WERI-Rb-1 (cell line): ENCODE measurements around the gene PIP4K2A.

ENCODE experiments used
- DNase-seq: peaks from one replicate; pipeline ENCODE4 v3.0.0-alpha.2; 2020
- H3K27ac ChIP-seq: fragments of 250-450 bp; sonication (Bioruptor Pico); 2 replicates; pipeline ENCODE4 v1.5.1; 2020; ENCODE audit warnings: mild to moderate bottlenecking, moderate library complexity
- H3K27me3 ChIP-seq: fragments of 250-450 bp; sonication (Bioruptor Pico); 2 replicates; pipeline ENCODE4 v1.5.1; 2021; ENCODE audit warnings: mild to moderate bottlenecking, low read depth, moderate library complexity; ENCODE audit not compliant: insufficient read depth, severe bottlenecking
- H3K36me3 ChIP-seq: fragments of 250-450 bp; sonication (Bioruptor Pico); 2 replicates; pipeline ENCODE4 v1.5.1; 2020; ENCODE audit warnings: mild to moderate bottlenecking, moderate library complexity
- H3K4me3 ChIP-seq: 2 replicates; pipeline ENCODE4 v1.5.1; 2011; ENCODE audit warnings: low read depth, mild to moderate bottlenecking, control low read depth, low read length
- H3K9me3 ChIP-seq: fragments of 250-450 bp; sonication (Bioruptor Pico); 2 replicates; pipeline ENCODE4 v1.5.1; 2021; ENCODE audit warnings: mild to moderate bottlenecking, moderate library complexity; ENCODE audit not compliant: severe bottlenecking
- CTCF ChIP-seq: IDR thresholded peaks from 2 replicates; pipeline ENCODE4 v1.5.1; 2011; ENCODE audit warnings: low read depth, mild to moderate bottlenecking, control low read depth, inconsistent platforms, low read length

PIP4K2A gene

GRCh38 chr10:22638863-22639262 lies 75.5 kb downstream of the PIP4K2A start:
- no peak overlapping the region for H3K4me3 ChIP-seq
- no peaks in the 10 kb centered on the region for H3K9me3 ChIP-seq
- no peak for DNase-seq
- H3K27me3 ChIP-seq = no peaks in the 10 kb centered on the region
- no peaks in the 10 kb centered on the region for H3K36me3 ChIP-seq
- H3K27ac ChIP-seq = no peak overlapping the region
- TF ChIP-seq CTCF = no peak

GRCh38 chr10:22637491-22637890 lies 76.9 kb downstream of the PIP4K2A start:
- DNase-seq = no peak
- Histone ChIP-seq H3K27ac (no peak overlapping the region), H3K9me3 (no peaks in the 10 kb centered on the region), H3K4me3 (no peak overlapping the region), H3K27me3 (no peaks in the 10 kb centered on the region), H3K36me3 (no peaks in the 10 kb centered on the region)
- TF ChIP-seq CTCF = no peak

- TF ChIP-seq CTCF = no peak
- no peaks in the 10 kb centered on the region for H3K27me3 ChIP-seq
- H3K27ac ChIP-seq = no peak overlapping the region
- DNase-seq = no peak
- H3K9me3 ChIP-seq = no peaks in the 10 kb centered on the region
- no peaks in the 10 kb centered on the region for H3K36me3 ChIP-seq
- H3K4me3 ChIP-seq = no peak overlapping the region
Observed at GRCh38 chr10:22635650-22636049, 78.7 kb downstream of the PIP4K2A start.

- no peak overlapping the region for H3K27ac ChIP-seq
- TF ChIP-seq CTCF = no peak
- H3K27me3 ChIP-seq = no peaks in the 10 kb centered on the region
- DNase-seq = no peak
- H3K9me3 ChIP-seq = no peaks in the 10 kb centered on the region
- H3K4me3 ChIP-seq = no peak overlapping the region
- H3K36me3 ChIP-seq = no peaks in the 10 kb centered on the region
Observed at GRCh38 chr10:22634606-22635459, 79.5 kb downstream of the PIP4K2A start.

GRCh38 chr10:22634093-22634492 lies 80.3 kb downstream of the PIP4K2A start:
- no peak for DNase-seq
- Histone ChIP-seq H3K27ac (no peak overlapping the region), H3K36me3 (no peaks in the 10 kb centered on the region), H3K4me3 (no peak overlapping the region), H3K27me3 (no peaks in the 10 kb centered on the region), H3K9me3 (no peaks in the 10 kb centered on the region)
- no peak for TF ChIP-seq CTCF

- H3K4me3 ChIP-seq = no peak overlapping the region
- no peak overlapping the region for H3K27ac ChIP-seq
- H3K36me3 ChIP-seq = no peaks in the 10 kb centered on the region
- no peak for DNase-seq
- no peak for TF ChIP-seq CTCF
- no peaks in the 10 kb centered on the region for H3K27me3 ChIP-seq
- no peaks in the 10 kb centered on the region for H3K9me3 ChIP-seq
Observed at GRCh38 chr10:22633528-22633927, 80.8 kb downstream of the PIP4K2A start.
